Activated CD4-positive, alpha-beta T cell treated with anti-CD3 and anti-CD28 coated beads, Interleukin-2, amount 50 U/mL, for 4 hours (primary cell): Measurements from ENCODE around the gene LARP1.

ENCODE experiments used
- DNase-seq, 2 experiments: peaks; one replicate each; pipeline ENCODE4 v3.0.0-alpha.2; 2020

LARP1 gene

GRCh38 chr5:154860765-154861164 lies 105.6 kb downstream of the LARP1 start:
- DNase-seq: no peak

GRCh38 chr5:154861946-154862345 lies 106.8 kb downstream of the LARP1 start:
- no peak for DNase-seq

- DNase-seq: no peak
These were observed 107.6 kb downstream of the LARP1 start for GRCh38 chr5:154862766-154863165.

GRCh38 chr5:154863291-154864080 lies 108.3 kb downstream of the LARP1 start:
- DNase-seq: no peak

- no peak for DNase-seq
These were observed 110.4 kb downstream of the LARP1 start for GRCh38 chr5:154865466-154866184.

- no peak for DNase-seq
These were observed 111.7 kb downstream of the LARP1 start for GRCh38 chr5:154866841-154867240.
